OCI-LY1 (cell line): Measurements from ENCODE around the gene ZNF19.

Experiments used
- H2AFZ ChIP-seq: fragments of 200-600 bp; sonication (generic), shearing (Covaris generic); 2 replicates; pipeline ENCODE4 v1.6.0; 2014; ENCODE audit warnings: antibody characterized with exemption, mild to moderate bottlenecking, low read length
- H3F3A ChIP-seq: fragments of 200-600 bp; sonication (generic), shearing (Covaris generic); 2 replicates; pipeline ENCODE4 v1.6.0; 2014; ENCODE audit warnings: mild to moderate bottlenecking, antibody characterized with exemption, low read length, moderate library complexity; ENCODE audit not compliant: insufficient read depth
- H3K27ac ChIP-seq: fragments of 200-600 bp; sonication (generic); 2 replicates; pipeline ENCODE4 v1.5.1; 2014; ENCODE audit warnings: low read length, mixed run types, mild to moderate bottlenecking, low read depth; ENCODE audit not compliant: poor library complexity, severe bottlenecking
- H3K27me3 ChIP-seq: fragments of 200-600 bp; sonication (generic); 2 replicates; pipeline ENCODE4 v1.6.0; 2014; ENCODE audit warnings: antibody characterized with exemption, mild to moderate bottlenecking, low read length, moderate library complexity; ENCODE audit not compliant: insufficient read depth
- H3K36me3 ChIP-seq: fragments of 200-600 bp; sonication (generic); 2 replicates; pipeline ENCODE4 v1.6.1; 2014; ENCODE audit warnings: mild to moderate bottlenecking, antibody characterized with exemption, low read length, moderate library complexity, mixed read lengths; ENCODE audit not compliant: insufficient read depth
- H3K4me1 ChIP-seq: fragments of 200-600 bp; sonication (generic); 2 replicates; pipeline ENCODE4 v1.5.1; 2014; ENCODE audit warnings: mild to moderate bottlenecking, low read length, moderate library complexity; ENCODE audit not compliant: insufficient read depth, severe bottlenecking
- H3K4me2 ChIP-seq: fragments of 200-600 bp; sonication (generic), shearing (Covaris generic); 2 replicates; pipeline ENCODE4 v1.6.1; 2014; ENCODE audit warnings: low read length
- H3K4me3 ChIP-seq: fragments of 200-600 bp; sonication (generic); 2 replicates; pipeline ENCODE4 v1.5.1; 2014; ENCODE audit warnings: low read length, low read depth, mild to moderate bottlenecking, mixed read lengths; ENCODE audit not compliant: poor library complexity, severe bottlenecking
- H3K79me2 ChIP-seq: fragments of 200-600 bp; shearing (Covaris generic); 2 replicates; pipeline ENCODE4 v1.6.1; 2016; ENCODE audit warnings: mixed run types, low read length, mixed read lengths; ENCODE audit not compliant: insufficient read depth
- H3K9ac ChIP-seq: fragments of 200-600 bp; sonication (generic), shearing (Covaris generic); 2 replicates; pipeline ENCODE4 v1.6.1; 2014; ENCODE audit warnings: mild to moderate bottlenecking, low read length, mixed read lengths
- H3K9me2 ChIP-seq: fragments of 200-600 bp; sonication (generic), shearing (Covaris generic); 2 replicates; pipeline ENCODE4 v1.6.1; 2014; ENCODE audit warnings: low read depth, mild to moderate bottlenecking, low read length, mixed read lengths
- H3K9me3 ChIP-seq: fragments of 200-600 bp; shearing (Covaris generic); 2 replicates; pipeline ENCODE4 v1.6.1; 2014; ENCODE audit warnings: low read length, mixed read lengths
- H4K20me1 ChIP-seq: fragments of 200-600 bp; sonication (generic), shearing (Covaris generic); 2 replicates; pipeline ENCODE4 v1.6.0; 2016; ENCODE audit warnings: mild to moderate bottlenecking, low read length; ENCODE audit not compliant: insufficient read depth
- EZH2 ChIP-seq: fragments of 200-600 bp; sonication (generic), shearing (Covaris generic); IDR thresholded peaks from 2 replicates; pipeline ENCODE4 v1.8.0; 2017; ENCODE audit warnings: borderline replicate concordance, mixed run types, mild to moderate bottlenecking, antibody characterized with exemption, low read length, moderate library complexity, mixed read lengths
- TF ChIP-seq, protein P1 (sequence below): fragments of 200-600 bp; sonication (generic), shearing (Covaris generic); IDR thresholded peaks from 2 replicates; pipeline ENCODE4 v1.5.1; 2017; ENCODE audit warnings: mild to moderate bottlenecking, antibody characterized with exemption, low read length, moderate library complexity, mixed read lengths

Gene ZNF19

GRCh38 chr16:71439523-71439922 lies 49.6 kb downstream of the ZNF19 start:
- Histone ChIP-seq H3K9me3 (no peaks in the 10 kb centered on the region), H3K4me2 (no peak overlapping the region), H3K36me3 (no peaks in the 10 kb centered on the region), H3K4me3 (no peak overlapping the region), H3K27ac (no peak overlapping the region), H3K4me1 (no peaks in the 10 kb centered on the region), H3K27me3 (peaks cover 5% of the 10 kb centered on the region; the same call in 1 of the 2 replicates), H3K9ac (no peak overlapping the region), H3K79me2 (no peaks in the 10 kb centered on the region), H3K9me2 (no peaks in the 10 kb centered on the region), H2AFZ (no peak overlapping the region), H3F3A (no peaks in the 10 kb centered on the region), H4K20me1 (no peaks in the 10 kb centered on the region)
- TF ChIP-seq, protein P1, sequence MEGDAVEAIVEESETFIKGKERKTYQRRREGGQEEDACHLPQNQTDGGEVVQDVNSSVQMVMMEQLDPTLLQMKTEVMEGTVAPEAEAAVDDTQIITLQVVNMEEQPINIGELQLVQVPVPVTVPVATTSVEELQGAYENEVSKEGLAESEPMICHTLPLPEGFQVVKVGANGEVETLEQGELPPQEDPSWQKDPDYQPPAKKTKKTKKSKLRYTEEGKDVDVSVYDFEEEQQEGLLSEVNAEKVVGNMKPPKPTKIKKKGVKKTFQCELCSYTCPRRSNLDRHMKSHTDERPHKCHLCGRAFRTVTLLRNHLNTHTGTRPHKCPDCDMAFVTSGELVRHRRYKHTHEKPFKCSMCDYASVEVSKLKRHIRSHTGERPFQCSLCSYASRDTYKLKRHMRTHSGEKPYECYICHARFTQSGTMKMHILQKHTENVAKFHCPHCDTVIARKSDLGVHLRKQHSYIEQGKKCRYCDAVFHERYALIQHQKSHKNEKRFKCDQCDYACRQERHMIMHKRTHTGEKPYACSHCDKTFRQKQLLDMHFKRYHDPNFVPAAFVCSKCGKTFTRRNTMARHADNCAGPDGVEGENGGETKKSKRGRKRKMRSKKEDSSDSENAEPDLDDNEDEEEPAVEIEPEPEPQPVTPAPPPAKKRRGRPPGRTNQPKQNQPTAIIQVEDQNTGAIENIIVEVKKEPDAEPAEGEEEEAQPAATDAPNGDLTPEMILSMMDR, result no peak
- TF ChIP-seq EZH2, result no peak

DNA sequence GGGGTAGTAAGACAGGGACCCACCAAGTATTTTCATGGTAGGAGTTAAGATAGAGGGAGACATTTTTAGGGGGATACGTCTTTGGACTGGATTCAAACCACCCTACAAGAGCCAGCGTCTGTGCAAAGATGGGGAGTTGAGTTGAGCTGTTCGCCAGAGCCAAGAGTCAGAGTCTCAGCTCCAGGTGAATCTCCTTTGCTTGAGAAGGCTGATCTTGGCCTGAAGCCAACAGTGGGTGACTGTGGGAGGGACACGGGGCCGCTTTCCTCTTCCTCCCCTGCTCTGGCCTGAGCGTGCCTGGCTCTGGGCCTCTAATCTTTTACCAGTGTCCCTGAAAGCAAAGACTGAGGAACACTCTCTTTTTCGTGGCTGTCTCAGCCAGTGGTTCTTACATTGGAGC lies 52.7 kb downstream of the ZNF19 start:
- no peak overlapping the region for H3K4me2 ChIP-seq
- no peaks in the 10 kb centered on the region for H3K9me2 ChIP-seq
- no peaks in the 10 kb centered on the region for H3F3A ChIP-seq
- peaks cover 5% of the 10 kb centered on the region; the same call in 1 of the 2 replicates for H3K27me3 ChIP-seq
- H2AFZ ChIP-seq, result no peak overlapping the region
- no peaks in the 10 kb centered on the region for H3K4me1 ChIP-seq
- no peaks in the 10 kb centered on the region for H3K36me3 ChIP-seq
- TF ChIP-seq, protein P1, result no peak
- no peaks in the 10 kb centered on the region for H3K9me3 ChIP-seq
- no peaks in the 10 kb centered on the region for H3K79me2 ChIP-seq
- no peak overlapping the region for H3K4me3 ChIP-seq
- H3K27ac ChIP-seq, result no peak overlapping the region
- no peak overlapping the region for H3K9ac ChIP-seq
- H4K20me1 ChIP-seq, result no peaks in the 10 kb centered on the region

GRCh38 chr16:71432906-71433305 lies 56.2 kb downstream of the ZNF19 start:
- no peak overlapping the region for H3K27ac ChIP-seq
- TF ChIP-seq, protein P1, result no peak
- no peak for TF ChIP-seq EZH2
- no peak overlapping the region for H2AFZ ChIP-seq
- no peaks in the 10 kb centered on the region for H4K20me1 ChIP-seq
- no peaks in the 10 kb centered on the region for H3K9me2 ChIP-seq
- H3K4me1 ChIP-seq, result no peaks in the 10 kb centered on the region
- no peak overlapping the region for H3K4me2 ChIP-seq
- H3K27me3 ChIP-seq, result no peaks in the 10 kb centered on the region; the same call in 1 of the 2 replicates
- H3K9ac ChIP-seq, result no peak overlapping the region
- no peaks in the 10 kb centered on the region for H3K36me3 ChIP-seq
- H3K4me3 ChIP-seq, result no peak overlapping the region
- no peaks in the 10 kb centered on the region for H3K9me3 ChIP-seq
- no peaks in the 10 kb centered on the region for H3K79me2 ChIP-seq
- no peaks in the 10 kb centered on the region for H3F3A ChIP-seq
